Stimulated activated CD8-positive, alpha-beta memory T cell treated with anti-CD3 and anti-CD28 coated beads, Interleukin-7, amount 100 ng/mL, for 1 hour (primary cell): ENCODE results near the gene CRB1.

ENCODE experiments used
- DNase-seq, 2 donors: peaks; one replicate each; pipeline ENCODE4 v3.0.0-alpha.2; 2020; ENCODE audit warnings: low read depth in 2 of 2

CRB1 gene

GRCh38 chr1:197268012-197268411, at the start of gene CRB1:
Gene CRB1, plus strand, starts transcription at chr1:197268252. Its CDS starts 161 bp downstream, at chr1:197268413.
- DNase-seq, result no peak

- DNase-seq, result no peak
These were observed 49.2 kb upstream of the CRB1 start for GRCh38 chr1:197218857-197219256.

- DNase-seq, result no peak
These were observed 45.9 kb upstream of the CRB1 start for GRCh38 chr1:197222025-197222685.

DNA sequence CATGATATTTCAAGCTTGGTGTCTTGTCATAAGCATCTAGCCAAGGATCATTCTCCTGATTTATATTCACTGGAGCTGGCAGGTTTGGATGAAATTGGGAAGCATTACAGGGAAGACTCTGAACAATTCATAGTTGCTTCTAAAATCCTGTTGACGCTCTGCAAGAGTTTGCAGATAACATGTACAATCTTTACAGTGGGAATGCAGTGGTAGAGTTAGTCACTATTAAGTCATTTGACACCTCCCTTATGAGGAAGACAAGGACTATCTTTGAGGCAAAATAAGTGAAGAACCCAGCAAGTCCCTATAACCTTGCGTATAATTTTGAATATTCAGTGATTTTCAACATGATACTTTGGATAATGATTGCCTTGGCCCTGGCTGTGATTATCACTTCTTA, 45.3 kb upstream of the CRB1 start:
- no peak for DNase-seq

GRCh38 chr1:197224160-197224559, 43.9 kb upstream of the CRB1 start:
- DNase-seq, result no peak

DNA sequence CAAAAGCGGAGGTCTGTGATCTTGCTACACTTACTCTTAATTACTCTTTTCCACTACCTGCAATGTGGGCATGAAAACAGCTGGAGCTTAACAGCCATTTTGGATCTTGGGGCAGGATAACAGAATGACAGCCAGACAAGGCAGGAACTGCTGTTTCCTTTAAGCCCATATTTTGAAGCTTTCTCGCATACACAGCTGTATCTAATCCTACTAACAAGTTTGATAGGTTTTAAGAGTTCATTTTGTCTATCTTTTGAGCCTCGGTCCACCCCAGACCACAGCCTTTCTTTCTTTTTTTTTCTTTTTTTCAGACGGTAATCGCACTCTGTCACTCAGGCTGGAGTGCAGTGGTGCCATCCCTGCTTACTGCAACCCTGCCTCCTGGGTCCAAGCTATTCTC, 42.4 kb upstream of the CRB1 start:
- DNase-seq, result no peak

- DNase-seq, result no peak
These were observed 33.5 kb upstream of the CRB1 start for GRCh38 chr1:197234581-197234980.

GRCh38 chr1:197235355-197235754, 32.7 kb upstream of the CRB1 start:
- no peak for DNase-seq

- no peak for DNase-seq
These were observed 20.6 kb upstream of the CRB1 start for GRCh38 chr1:197247465-197247864.

DNA sequence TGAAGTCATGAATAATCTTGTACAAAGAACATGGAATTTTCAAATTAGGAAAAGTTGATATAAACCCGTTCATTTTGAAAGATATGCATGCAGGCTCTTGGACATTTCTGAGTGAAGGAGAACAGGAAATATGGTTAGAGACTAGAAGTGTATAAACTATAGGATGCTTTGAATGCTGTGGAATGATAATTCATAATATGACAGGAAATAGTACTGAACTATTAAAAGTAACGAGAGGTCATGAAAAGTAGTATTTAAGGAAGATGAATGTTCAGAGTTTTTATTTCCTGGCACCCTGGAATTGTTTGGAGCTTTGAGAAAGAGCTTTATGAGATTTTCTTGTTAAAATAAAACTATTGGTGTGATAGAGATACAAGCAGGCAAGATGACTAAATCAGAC, 18.7 kb upstream of the CRB1 start:
- no peak for DNase-seq

DNA sequence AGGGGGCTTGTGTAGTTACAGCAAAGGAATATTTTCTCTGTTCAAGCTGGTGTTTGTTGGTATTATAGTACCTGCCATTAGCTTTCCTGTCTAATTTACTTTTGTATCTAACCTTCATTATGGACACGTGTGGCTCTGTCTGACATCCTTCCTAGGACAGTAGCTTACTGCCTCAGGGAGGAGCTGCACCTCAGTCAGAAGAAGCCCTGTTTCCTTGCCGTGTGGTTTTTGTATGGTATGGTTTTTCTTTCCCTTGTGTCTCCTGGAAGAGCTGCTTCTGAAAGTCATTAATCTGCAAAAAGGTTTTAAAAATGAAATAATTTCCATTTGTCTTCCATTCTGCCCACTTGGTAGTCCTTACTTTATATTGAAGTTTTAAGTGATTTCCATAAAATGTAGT, 17.4 kb upstream of the CRB1 start:
- DNase-seq, result no peak

DNA sequence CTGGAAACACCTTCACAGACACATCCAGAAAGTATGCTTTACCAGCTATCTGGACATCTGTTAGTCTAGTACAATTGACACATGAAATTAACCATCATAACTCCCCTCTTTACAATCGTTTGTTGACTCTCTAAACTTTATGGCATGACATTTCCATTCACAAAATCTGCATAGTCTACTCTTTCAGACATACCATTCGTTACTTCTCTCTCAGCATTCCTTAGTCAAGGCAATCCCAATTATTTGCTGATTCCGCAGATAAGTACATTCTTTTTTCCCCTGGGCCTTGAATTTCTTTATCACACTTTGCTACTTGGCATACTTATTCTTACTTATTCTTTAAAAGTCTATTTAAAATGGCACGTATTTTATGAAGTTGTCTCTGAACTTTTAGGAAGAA, 15.1 kb upstream of the CRB1 start:
- DNase-seq, result no peak

GRCh38 chr1:197254866-197255265, 13.2 kb upstream of the CRB1 start:
- DNase-seq, result no peak

- DNase-seq, result no peak
These were observed 3.0 kb upstream of the CRB1 start for GRCh38 chr1:197264936-197265567.

- DNase-seq, result no peak
These were observed 1.0 kb downstream of the CRB1 start for GRCh38 chr1:197269053-197269452.

- DNase-seq, result no peak
These were observed 4.7 kb downstream of the CRB1 start for GRCh38 chr1:197272791-197273190.

DNA sequence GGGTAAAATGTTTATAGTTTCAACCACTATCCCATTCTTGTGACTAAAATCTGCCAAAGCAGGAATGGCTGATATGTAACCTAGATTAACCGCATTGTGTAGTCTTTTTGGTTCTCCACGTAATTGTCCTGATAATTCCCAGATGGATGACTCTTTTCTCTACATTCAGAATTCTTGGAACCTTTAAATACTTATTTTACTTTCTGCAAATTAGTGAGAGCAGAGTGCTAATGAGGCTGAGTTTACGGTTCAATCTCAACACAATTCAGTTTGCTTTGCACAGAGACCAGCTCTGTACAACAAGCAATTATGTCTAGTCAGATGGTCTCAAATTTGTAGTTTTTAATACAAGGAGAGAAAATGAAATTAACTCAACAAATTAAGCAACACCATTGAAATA, 9.1 kb downstream of the CRB1 start:
- DNase-seq, result no peak

DNA sequence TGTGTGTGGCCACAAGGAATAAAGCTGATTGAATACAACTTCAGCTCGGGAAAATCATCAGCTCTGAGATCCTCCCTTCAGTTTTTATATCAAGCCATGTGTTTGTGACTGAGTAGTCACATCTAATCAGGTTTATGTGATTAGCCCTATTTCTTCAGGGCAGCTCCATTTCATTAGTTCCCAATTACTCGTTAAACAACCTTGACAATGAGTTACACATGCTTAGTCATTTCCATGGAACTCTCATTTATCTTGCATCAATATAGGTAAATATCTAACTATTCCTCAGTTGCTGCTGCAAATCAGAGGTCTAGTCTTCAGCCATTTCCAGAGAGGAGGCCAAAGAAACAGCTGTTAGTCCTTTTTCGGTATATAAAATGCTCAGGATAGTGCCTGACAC, 16.3 kb downstream of the CRB1 start:
- DNase-seq, result no peak

DNA sequence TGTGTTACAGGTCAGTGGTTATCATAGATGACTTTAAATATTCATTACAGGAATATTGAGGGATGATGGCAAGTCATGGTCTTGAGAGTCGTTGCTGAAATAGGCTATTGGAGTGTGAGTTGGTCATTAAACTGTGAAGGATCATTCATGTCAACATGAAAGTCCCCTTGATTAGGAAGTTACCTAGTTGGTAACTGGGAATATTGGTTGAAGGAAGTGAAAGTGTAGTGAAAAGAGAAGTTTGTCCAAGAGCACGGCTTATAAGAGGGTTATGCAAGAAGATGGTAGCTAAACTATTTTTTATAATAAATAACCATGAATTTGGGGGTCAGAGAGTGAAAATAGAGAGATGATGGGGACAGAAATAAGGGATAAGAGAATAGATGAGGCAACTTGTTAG, 16.9 kb downstream of the CRB1 start:
- no peak for DNase-seq

GRCh38 chr1:197285526-197286205, 17.6 kb downstream of the CRB1 start:
- no peak for DNase-seq

- DNase-seq, result no peak
These were observed 18.6 kb downstream of the CRB1 start for GRCh38 chr1:197286634-197287033.

DNA sequence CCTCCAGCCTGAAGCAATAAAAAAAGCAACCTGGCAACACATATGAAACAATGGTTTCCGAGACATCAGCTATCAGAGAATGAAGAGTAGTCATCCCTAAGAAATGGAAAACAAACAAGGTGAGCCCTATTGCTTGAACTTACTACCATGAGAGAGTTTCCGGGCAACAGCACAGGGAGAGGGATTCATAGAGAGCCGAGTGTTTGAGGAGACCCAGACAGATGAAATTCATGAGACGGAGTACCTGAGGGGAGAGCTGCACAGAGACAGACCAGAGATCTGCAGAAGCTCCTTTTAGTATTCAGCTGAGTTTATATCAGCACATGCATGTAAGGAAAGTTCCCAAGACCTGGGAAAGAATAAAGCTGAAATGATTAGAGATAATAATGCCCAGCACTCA, 19.8 kb downstream of the CRB1 start:
- no peak for DNase-seq

DNA sequence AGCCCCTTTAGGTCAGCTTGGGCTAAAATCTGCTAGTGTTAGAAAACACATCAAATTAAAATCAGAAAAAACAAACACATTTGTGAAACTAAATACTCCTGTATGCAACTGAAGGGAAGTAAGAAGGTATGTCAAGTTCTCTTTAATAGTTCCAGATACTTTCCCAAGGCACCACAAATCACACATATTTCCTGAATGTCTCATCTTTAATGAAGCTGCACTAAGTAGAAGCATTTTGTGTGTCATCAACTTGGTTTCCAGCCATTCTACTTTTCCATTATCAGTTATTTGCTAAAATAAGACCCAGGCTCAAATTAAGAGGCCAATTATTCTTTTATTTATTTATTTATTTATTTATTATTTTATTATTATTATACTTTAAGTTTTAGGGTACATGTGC, 34.7 kb downstream of the CRB1 start:
- no peak for DNase-seq
